HG02884 (cell line): ENCODE data around the gene BRCA2.

Source experiments
- ATAC-seq: cut with Tn5 transposase; IDR thresholded peaks from one replicate; pipeline ENCODE4 v1.9.1; 2021; ENCODE audit warnings: mild to moderate bottlenecking, moderate library complexity; ENCODE audit not compliant: unreplicated experiment

Gene BRCA2

DNA sequence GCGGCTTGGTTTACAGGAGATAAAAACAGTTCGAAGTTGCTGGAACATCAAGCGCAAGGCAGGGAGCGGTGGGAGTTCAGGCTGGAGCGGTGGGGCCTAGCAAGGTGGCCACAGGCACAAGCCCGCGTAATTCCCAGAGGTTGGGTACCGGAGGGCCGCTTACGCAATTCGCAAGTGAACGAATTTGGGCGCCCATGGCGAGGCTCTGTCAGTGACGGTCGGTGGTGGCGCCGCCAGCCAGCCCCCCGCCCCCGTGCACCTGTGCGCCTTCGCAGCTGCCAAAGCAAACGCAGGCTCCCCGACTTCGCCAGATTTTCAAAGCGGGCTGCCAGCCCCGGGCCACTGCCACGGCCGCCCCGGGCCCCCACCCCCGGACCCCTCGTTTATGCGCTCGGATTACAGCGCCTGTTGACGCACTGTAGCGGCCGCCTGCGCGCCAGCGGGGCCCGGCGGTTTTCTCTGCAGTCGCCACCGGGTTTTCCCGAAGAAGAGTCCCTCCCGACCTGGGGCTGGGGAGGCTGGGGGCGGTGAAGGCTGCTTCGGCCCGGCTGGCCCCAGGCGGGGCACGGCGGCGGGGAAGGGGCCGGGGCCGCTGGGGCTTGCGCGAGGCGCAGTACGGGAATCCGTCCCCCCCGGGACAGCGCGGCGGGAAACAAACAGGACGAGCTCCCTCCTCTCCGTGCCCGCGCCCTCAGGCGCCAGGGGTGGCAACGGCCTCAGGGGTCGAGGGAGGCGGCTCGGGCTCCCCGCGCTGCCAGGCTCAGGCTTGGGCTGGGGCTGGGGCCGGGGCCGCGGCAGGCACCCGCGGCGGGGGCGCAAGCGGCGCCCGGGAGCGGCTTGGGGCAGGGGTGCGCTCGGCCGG lies 111.9 kb downstream of the BRCA2 start:
- peak; percentile 13 for ATAC-seq

DNA sequence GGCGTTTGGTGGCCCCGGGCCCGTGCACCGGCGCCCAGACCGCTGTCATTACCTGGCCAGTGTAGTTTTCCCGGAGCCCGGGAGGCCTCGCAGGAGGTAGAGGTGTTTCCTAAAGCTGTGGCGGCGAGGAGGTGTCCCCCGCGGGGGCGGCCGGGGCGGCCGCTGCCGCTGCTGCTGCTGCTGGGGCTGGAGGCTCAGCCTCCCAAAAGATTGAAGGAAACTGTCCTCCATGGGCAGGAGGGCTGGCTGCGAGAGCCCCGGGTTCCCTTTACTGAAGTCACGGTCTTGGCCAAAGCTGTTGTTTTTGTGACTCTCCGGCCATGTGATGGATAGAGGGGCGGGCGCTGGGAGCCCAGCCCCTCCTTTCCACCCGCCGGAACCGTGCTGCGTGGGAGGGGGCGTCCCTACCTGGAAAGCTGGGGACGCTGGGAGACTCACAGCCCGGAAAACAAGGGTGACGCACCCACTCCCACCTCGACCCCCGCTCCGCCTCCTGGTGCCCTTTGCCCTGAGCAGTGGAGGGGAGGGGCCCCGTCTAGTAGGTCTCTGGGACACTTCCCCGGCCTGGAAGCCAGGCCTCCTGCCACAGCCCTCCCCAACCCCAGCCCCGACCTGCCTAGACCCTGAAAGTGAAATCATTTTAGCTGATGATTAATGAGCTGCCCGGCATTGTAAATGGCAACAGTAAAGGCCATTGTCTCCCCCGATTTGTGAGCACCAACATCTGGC lies 112.7 kb downstream of the BRCA2 start, which contains the start of gene N4BP2L1:
TSS of gene N4BP2L1 (minus strand) at position 279 of the 729 bp plus-strand sequence. CDS start at position 231, 48 bp downstream.
- ATAC-seq: peak; percentile 55

DNA sequence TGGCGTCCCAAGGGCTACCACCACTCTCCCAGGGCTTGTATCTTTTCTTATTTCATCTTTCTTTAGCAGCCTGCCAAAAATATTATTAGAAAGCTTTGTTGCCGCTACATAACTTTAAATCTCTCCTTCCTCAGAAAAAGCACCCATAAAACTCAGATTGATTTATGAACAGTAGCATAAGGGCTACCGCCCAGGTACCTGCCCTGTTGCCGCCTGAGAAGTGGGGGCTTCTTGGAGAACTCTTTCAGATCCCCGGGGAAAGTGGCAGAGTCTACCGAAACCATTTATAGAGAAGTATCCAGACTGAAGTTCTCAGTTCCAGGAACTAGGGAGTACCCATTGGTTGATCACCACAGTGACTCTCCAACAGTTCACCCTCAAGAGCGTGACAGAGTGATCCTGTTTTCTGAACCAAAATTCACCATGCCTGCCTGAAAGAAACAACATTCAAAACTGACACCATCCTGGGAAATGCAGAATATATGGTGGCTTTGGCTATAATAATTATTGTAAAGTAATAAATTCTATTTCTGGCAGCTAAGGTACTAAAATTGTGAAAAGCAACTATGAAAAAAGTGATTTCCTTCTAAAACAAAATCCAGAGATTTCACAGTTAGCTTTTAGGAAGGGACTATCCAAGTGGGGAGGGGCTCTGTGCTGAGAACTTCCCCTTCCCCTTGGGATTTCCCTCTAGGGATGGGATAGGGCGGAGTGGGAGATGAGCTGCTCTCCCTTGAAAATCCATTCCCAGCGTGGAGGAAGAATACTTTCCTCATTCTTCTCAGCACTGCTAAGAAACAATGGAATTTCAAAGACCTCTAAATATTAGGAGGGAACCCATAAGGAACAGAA lies 113.5 kb downstream of the BRCA2 start:
- ATAC-seq: no peak

DNA sequence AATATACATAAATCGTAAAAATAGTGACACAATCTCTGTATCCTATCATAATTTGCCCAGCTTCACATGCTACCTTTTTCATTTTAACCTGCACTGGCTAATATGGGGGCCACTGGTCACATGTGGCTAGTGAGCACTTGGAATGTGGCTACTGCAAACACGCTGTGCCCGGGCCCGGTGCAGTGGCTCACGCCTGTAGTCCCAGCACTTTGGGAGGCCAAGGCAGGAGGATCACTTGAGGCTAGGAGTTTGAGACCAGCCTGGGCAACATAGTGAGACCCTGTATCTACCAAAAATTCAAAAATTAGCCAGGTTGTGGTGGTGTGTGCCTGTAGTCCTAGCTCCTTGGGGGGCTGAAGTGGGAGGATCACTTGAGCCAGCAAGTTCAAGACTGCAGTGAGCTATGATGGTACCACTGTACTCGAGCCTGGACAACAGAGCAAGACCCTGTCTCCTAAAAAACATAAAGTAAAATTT lies 114.2 kb downstream of the BRCA2 start:
- no peak for ATAC-seq

DNA sequence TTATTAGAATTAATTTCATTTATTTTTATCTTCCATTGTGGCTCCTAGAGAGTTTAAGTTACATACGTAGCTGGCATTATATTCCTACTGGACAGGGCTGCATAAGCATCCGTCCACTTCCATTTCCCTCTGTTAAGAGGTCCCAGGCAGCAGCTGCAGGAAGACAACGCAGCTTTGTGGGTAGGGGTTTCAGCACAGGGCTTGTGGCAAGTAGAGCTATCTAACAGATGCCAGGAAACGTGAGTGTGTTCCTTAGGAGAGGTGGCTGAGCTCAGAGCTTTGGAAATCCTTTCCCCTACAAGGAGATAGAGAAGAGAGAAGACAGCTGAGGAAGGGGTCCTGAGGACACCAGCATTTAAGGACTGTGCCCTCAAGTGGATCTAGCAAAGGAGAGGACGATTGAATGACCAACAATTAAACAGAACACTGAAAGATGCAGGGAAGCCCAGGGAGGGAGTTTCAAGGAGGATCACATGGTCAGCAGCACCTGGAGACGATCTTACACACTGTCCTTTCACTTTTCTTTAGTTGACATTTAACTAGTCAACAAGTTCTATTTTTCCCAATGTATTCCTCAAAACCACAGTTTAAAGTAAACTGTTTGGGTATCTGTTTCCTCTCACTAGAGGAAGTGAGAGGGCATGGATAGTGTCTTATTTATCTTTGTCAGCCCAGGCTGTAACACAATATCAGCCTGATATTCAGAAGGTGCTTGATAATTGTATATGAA lies 114.9 kb downstream of the BRCA2 start:
- no peak for ATAC-seq

DNA sequence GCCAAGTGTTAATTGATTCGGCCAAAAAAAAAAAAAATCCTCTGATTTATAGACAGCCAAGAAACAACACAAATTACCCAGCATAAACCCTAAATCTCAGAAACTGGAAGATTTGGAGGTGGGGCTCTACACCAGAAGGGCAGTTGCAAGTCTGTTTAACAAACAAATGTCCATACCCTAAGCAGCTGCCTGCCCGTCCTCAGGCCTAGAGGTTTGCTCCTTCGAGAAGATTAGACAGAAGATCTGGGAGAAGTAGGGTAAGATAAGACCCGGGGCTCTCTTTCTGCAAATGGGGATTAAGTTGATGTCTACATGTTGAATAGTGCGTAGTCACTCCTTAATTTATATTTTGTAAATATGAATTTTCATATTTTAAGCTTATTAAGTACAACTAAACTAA lies 116.1 kb downstream of the BRCA2 start:
- no peak for ATAC-seq

DNA sequence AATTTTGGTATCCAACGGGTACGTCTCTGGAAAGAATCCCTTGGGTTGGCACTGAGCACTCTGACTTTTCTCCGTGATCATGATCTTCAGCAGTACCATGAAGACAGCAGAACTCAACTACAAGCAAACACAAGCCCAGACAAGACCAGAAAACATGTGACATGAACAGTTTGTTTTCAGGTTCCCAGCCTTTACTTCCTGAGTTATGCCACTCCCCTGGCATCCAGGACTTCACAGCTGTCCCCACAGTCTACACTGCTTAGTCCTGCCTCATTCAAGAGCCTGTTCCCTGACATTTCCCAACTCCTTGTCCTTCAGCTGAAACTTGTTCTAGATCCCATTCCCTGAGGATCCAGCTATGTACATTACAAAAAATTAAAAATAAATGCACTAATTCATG lies 117.5 kb downstream of the BRCA2 start:
- ATAC-seq: no peak

DNA sequence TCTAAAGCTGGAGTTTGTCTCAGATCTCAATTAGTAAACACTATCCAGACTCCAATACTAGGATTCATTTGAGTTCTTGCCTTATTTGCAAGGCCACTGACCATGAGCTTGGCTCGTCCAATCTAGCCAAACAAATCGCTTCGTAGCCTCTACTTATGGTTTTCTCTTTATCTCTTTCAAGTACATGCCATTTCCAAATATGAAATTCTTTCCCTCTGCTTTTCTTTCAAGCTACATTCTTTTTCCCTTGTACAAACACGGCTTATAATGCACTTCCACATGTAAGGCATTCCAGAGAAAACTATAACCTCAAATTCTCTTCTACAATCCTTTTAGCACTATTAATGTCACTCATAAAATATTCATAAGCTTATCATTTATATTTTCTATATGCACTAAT lies 123.6 kb downstream of the BRCA2 start:
- no peak for ATAC-seq

DNA sequence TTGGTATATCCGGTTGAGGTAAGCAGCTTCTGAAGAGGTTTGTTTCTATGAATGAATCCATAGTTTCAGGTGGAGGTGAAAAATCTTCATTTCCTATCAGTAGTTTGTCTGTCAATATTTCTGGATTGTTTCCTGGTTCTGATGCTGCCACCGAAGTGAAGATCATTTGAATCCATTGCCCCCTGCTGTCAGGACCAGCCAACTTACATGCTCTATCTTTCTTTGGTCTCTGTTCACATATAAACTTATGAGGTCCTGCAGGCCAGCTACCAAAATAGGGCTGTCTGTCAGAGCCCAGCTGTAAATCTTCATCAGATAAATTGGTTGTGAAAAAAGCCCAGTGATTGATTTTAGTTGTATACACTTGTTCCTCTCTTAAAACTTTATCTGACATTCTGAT lies 127.8 kb downstream of the BRCA2 start:
- peak; percentile 48 for ATAC-seq

DNA sequence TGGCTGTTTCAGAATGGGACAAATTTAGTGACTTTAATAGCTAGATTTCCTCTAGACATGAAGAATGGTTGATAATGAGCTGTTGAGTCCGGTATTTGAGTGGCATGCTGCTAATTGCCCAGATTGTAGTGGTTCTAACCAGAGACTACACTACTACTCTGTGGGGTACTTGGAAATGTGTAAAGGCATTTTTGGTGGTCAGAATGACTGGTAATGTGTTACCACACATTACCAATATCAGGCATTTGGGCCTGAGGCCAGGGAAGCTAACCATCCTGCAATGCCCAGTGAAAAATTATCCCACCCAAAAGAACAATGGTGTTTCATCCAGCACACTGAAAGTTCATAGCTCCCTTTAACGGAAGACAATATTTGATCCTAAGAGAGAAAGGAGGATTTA lies 130.2 kb downstream of the BRCA2 start:
- ATAC-seq: no peak

DNA sequence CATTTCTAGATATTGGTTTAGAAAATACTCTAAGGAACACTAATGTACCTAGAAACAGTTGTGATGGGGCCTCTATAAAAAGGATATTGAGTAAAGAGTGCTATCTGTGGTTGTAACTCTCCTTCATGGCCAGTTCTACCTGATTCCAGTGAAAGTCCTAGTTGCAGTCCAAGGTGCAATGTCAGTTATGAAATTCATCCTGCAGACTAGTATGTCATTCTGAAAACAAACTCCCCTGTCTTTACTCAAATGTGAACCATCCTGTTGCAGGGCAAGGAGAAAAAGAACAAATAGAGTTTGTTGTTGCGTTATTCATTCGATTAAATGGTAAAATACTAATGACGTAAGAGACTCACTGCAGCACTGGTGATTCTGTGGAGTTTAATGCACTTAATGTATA lies 130.9 kb downstream of the BRCA2 start:
- no peak for ATAC-seq

DNA sequence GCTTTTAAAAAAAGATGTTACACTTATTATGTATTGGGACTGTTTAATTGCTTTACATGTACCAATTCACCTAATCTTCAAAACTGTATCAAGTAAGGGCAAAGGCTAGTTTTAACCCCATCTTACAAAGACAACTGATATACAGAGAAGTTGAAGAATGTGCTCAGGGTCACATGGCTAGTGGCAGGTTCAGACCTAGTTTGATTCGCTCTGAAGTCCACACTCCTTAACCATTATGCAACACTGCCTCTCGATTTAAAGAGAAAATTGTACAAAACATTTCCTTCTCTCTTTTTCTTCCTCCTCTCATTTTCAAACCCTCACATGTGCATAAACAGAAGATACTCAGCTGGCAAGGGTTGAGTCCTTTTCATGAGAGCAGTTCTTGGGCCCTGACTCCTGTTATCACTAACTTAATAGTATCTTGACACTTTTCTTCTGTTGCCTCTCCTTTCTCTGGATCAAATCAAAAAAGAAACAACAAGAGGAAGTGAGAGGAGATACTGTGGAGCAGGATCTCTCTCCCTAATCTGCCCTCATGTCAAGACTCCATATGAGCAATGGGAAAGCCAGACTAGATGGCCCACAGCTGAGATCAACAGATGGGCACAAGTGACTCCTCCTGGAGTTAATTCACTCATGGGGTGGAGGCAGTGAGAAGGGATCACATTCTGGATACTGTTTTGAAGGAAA lies 131.6 kb downstream of the BRCA2 start:
- no peak for ATAC-seq

DNA sequence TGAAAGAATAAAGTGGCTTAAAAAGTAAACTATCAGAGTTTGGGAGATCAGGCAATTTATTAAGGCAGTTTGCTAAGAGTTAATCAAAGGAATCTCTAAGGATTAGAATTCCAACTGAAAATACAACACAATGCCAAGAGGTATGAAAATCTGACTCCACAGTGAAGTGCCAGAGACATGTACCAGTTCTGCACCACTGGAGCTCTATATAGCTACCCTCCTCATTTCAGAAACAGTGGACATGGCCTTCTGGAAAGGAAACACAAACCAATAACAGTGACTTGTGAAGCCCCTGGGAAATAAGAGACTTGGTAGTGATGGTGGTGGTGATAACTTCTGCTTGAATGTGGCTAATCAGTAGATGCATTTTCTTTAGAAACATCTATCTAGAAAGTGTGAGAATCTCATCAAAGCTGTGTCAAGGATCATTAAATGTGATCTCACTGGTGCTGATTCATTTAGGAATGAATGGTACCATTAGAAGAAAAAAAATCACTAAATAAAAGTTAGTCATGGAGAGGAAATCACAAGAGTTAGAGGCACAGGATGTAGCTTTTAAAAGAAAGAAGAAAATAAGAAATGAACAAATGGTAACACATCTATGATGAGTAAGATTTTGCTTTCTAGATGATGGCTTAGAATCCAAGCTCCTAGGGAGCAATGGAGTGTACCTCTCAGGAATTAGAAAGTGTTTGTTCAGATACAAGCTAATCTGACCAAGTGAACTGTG lies 132.8 kb downstream of the BRCA2 start:
- no peak for ATAC-seq

DNA sequence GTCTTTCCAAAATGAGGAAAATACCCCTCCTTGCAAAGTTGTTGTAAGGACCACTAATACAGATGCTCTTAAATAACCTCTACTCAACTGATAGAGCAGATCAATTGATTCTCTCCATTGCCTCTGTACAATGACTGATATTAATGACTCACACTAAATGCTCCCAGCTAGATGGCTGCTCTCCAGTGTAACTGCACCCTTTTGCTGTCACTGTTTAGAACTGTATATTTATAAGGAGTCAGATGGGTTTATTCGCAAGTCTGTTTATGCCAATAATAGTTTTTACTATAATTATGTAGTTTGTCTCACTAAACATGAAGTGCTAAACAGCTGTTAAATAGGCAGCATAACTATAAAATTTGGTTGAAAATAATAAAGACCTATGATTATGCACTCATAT lies 133.7 kb downstream of the BRCA2 start:
- ATAC-seq: no peak
